Endothelial cell of umbilical vein (primary cell): ENCODE measurements around the gene IBTK.

Source experiments
- CTCF ChIP-seq, 2 donors: IDR thresholded peaks; 1 replicate in 1 of 2; 2 replicates in 1 of 2; pipeline ENCODE4 v1.5.1; 2011; ENCODE audit warnings: low read length in 2 of 2, mild to moderate bottlenecking in 2 of 2, moderate library complexity in 2 of 2, control low read depth in 1 of 2, inconsistent platforms in 1 of 2, low read depth in 1 of 2; ENCODE audit not compliant: insufficient read depth in 1 of 2; ENCODE audit errors: extremely low read depth in 1 of 2
- EZH2 ChIP-seq: IDR thresholded peaks from 2 replicates; pipeline ENCODE4 v1.6.1; 2012; ENCODE audit warnings: borderline replicate concordance, low read depth, mild to moderate bottlenecking, moderate library complexity, low read length, inconsistent platforms; ENCODE audit not compliant: severe bottlenecking
- GATA2 ChIP-seq: IDR thresholded peaks from 2 replicates; pipeline ENCODE4 v1.7.0; 2011; ENCODE audit warnings: low read depth, mild to moderate bottlenecking, moderate library complexity, mixed read lengths, low read length; ENCODE audit not compliant: insufficient read length, insufficient read depth
- JUN ChIP-seq: IDR thresholded peaks from 2 replicates; pipeline ENCODE4 v1.6.1; 2011; ENCODE audit warnings: borderline replicate concordance, low read depth; ENCODE audit not compliant: insufficient read length, insufficient read depth
- MAX ChIP-seq: IDR thresholded peaks from 2 replicates; pipeline ENCODE4 v1.6.1; 2011; ENCODE audit not compliant: insufficient read depth, insufficient read length
- MYC ChIP-seq: IDR thresholded peaks from one replicate; pipeline ENCODE4 v1.6.1; 2011; ENCODE audit warnings: mild to moderate bottlenecking, low read depth, low read length
- POLR2A ChIP-seq: IDR thresholded peaks from 2 replicates; pipeline ENCODE4 v1.6.1; 2012; ENCODE audit warnings: low read depth, mild to moderate bottlenecking, control low read depth, low read length
- POLR2AphosphoS5 ChIP-seq: IDR thresholded peaks from 2 replicates; pipeline ENCODE4 v1.6.1; 2012; ENCODE audit warnings: low read depth, mild to moderate bottlenecking, control low read depth, low read length, moderate library complexity; ENCODE audit not compliant: insufficient read depth

GRCh38 chr6:82259389-82259788 lies 11.8 kb upstream of the IBTK start:
- TF ChIP-seq POLR2A (no peak), CTCF (IDR thresholded peaks at IDR 0.05; ENCODE audit: extremely low read depth in 1 of 2, insufficient read depth in 1 of 2, low read depth in 1 of 2, low read length in 2 of 2) (no peak), POLR2AphosphoS5 (no peak), JUN (no peak), EZH2 (no peak), MYC (no peak), MAX (no peak), GATA2 (no peak)
